Transverse colon (tissue), 3 donors: Measurements from ENCODE around the gene FARSB.

Experiments used
- POLR2A ChIP-seq: fragments of 450-650 bp; IDR thresholded peaks from one replicate; pipeline ENCODE4 v1.6.1; 2016; ENCODE audit warnings: antibody characterized with exemption, mild to moderate bottlenecking, moderate library complexity
- POLR2AphosphoS5 ChIP-seq, 3 donors: sonication (generic); formaldehyde crosslinking; IDR thresholded peaks; one replicate each; pipeline ENCODE4 v1.6.1; 2016; ENCODE audit warnings: antibody characterized with exemption in 3 of 3

- TF ChIP-seq POLR2A (no peak), POLR2AphosphoS5 (IDR thresholded peaks at IDR 0.05) (peak in 1 of 3 donors; percentile 48)
Observed at GRCh38 chr2:222594679-222595078, 61.2 kb downstream of the FARSB start.
